Neural crest cell (in vitro differentiated cells): Measurements from ENCODE around the gene BCL2L1. TPM values are rescaled to one million over a fixed set of nuclear protein-coding genes. Genes with fewer than 3 reads are reported as not detected.

Source experiments
- DNase-seq: peaks from one replicate; pipeline ENCODE4 v3.0.0; 2021; ENCODE audit warnings: low read depth, mixed read lengths, low spot score
- H3K27ac Mint-ChIP-seq: one replicate; pipeline ENCODE4 v1.8.0; 2021; ENCODE audit warnings: mild to moderate bottlenecking, mixed read lengths; ENCODE audit not compliant: unreplicated experiment
- H3K27me3 Mint-ChIP-seq: 2 replicates; pipeline ENCODE4 v1.8.0; 2021; ENCODE audit warnings: low read depth, mild to moderate bottlenecking, mixed read lengths
- H3K36me3 Mint-ChIP-seq: 2 replicates; pipeline ENCODE4 v1.8.0; 2021; ENCODE audit warnings: low read depth, mild to moderate bottlenecking, mixed read lengths
- H3K4me1 Mint-ChIP-seq: 2 replicates; pipeline ENCODE4 v1.8.0; 2021; ENCODE audit warnings: mixed read lengths
- H3K4me3 Mint-ChIP-seq: one replicate; pipeline ENCODE4 v1.8.0; 2021; ENCODE audit warnings: mild to moderate bottlenecking, mixed read lengths
- H3K9me3 Mint-ChIP-seq: 2 replicates; pipeline ENCODE4 v1.8.0; 2021; ENCODE audit warnings: mixed read lengths
- CTCF ChIP-seq: fragments of 200-600 bp; sonication (generic); conservative IDR thresholded peaks from 2 replicates; pipeline ENCODE4 v1.5.0; 2021; ENCODE audit warnings: antibody characterized with exemption, mild to moderate bottlenecking
- total RNA-seq: library from RNA; stranded (reverse); gene quantifications from 2 replicates; pipeline ENCODE4 v1.2.1, GENCODE V29; 2021

Gene BCL2L1
- total RNA-seq, 1 donor from 2014 or later = 74.3 TPM

- Mint-ChIP-seq H3K27ac (peak overlapping the region; percentile 99), H3K27me3 (no peaks in the 10 kb centered on the region), H3K4me3 (peak overlapping the region; percentile 97), H3K36me3 (peaks cover 21% of the 10 kb centered on the region), H3K4me1 (peaks cover 49% of the 10 kb centered on the region), H3K9me3 (no peaks in the 10 kb centered on the region)
- TF ChIP-seq CTCF = peak; percentile 50
- DNase-seq = no peak
These were observed 326 bp upstream of the BCL2L1 start for GRCh38 chr20:31723069-31723318.

- Mint-ChIP-seq H3K4me1 (peaks cover 55% of the 10 kb centered on the region), H3K27ac (peak overlapping the region; percentile 99), H3K36me3 (peaks cover 32% of the 10 kb centered on the region), H3K9me3 (no peaks in the 10 kb centered on the region), H3K4me3 (peak overlapping the region; percentile 97), H3K27me3 (no peaks in the 10 kb centered on the region)
- no peak for TF ChIP-seq CTCF
- no peak for DNase-seq
These were observed 1.0 kb downstream of the BCL2L1 start for GRCh38 chr20:31721408-31722256.

- no peaks in the 10 kb centered on the region for H3K27me3 Mint-ChIP-seq
- DNase-seq = no peak
- peaks cover 59% of the 10 kb centered on the region for H3K4me1 Mint-ChIP-seq
These were observed 1.9 kb downstream of the BCL2L1 start for GRCh38 chr20:31720486-31721407.

GRCh38 chr20:31719644-31720485, 2.8 kb downstream of the BCL2L1 start:
- Mint-ChIP-seq H3K27me3 (no peaks in the 10 kb centered on the region), H3K27ac (no peak overlapping the region), H3K36me3 (peaks cover 36% of the 10 kb centered on the region), H3K9me3 (no peaks in the 10 kb centered on the region), H3K4me1 (peaks cover 59% of the 10 kb centered on the region), H3K4me3 (peak overlapping the region; percentile 97)
- TF ChIP-seq CTCF = no peak
- DNase-seq = no peak

More at GRCh38 chr20:31720486-31721407, 1.9 kb downstream of the BCL2L1 start:
- TF ChIP-seq CTCF = no peak
- Mint-ChIP-seq H3K36me3 (peaks cover 33% of the 10 kb centered on the region), H3K4me3 (peak overlapping the region; percentile 97), H3K27ac (peak overlapping the region; percentile 64), H3K9me3 (no peaks in the 10 kb centered on the region)

- no peak for TF ChIP-seq CTCF
- Mint-ChIP-seq H3K9me3 (no peaks in the 10 kb centered on the region), H3K4me1 (peaks cover 59% of the 10 kb centered on the region), H3K4me3 (peak overlapping the region; percentile 97), H3K27ac (no peak overlapping the region), H3K27me3 (no peaks in the 10 kb centered on the region), H3K36me3 (peaks cover 36% of the 10 kb centered on the region)
- no peak for DNase-seq
These were observed 3.6 kb downstream of the BCL2L1 start for GRCh38 chr20:31718952-31719643.
